ENCODE measurements around the gene NR1H3. TPM values are rescaled to one million over a fixed set of nuclear protein-coding genes. Genes with fewer than 3 reads are reported as not detected.
A peak's percentile ranks its signal among the peaks of the same experiment; 100 is the strongest.

NR1H3 gene
- polyA plus RNA-seq, 2 of the 4 experiments (the other 2 are of a cell fraction), result 14.5 to 18.7 TPM

- TF ChIP-seq E2F6 (IDR thresholded peaks at IDR 0.05; ENCODE audit: borderline replicate concordance, low read depth) (peak; percentile 36; the same call in 1 of the 2 replicates), CEBPB (IDR thresholded peaks at IDR 0.05) (peak; percentile 35 to 86), USF2 (IDR thresholded peaks at IDR 0.05) (no peak), NFE2L2 (conservative IDR thresholded peaks at IDR 0.05; ENCODE audit: low read length) (no peak)
Measured at GRCh38 chr11:47233989-47234668, 23.7 kb upstream of the NR1H3 start (continued).

- CTCF ChIA-PET, result interaction anchor here (0.9 to 8.8 kb wide), 18 partner anchors 9 to 178 kb away, joined by 3 to 101 read pairs (median 8); partner anchors contain the start of genes ACP2, ARFGAP2, DDB2 and NR1H3
- H3K4me1 ChIP-seq, result peaks cover 46% of the 10 kb centered on the region
- FAIRE-seq, result no peak
- 1% methylated on average over 12 of the region's 12 CpGs for WGBS (ENCODE audit: missing lambda C conversion rate)
- DNase-seq (ENCODE audit: low read depth in 1 of 2, low spot score in 1 of 2), result peak in 1 of 2 experiments; percentile 84
- no peaks in the 10 kb centered on the region for H3K9me3 ChIP-seq
- POLR2A ChIA-PET, result interaction anchor here (0.6 to 3.6 kb wide), 9 partner anchors 8 to 426 kb away, joined by 3 to 50 read pairs (median 6); partner anchors contain the start of genes ACP2 and DDB2
- peak overlapping the region; percentile 79 to 89 for H3K27ac ChIP-seq
- ATAC-seq, result peak; percentile 69 to 76
- H3K4me2 ChIP-seq, result peak overlapping the region; percentile 79
- peak overlapping the region; percentile 21 for H3K4me3 ChIP-seq
- TF ChIP-seq MYC (IDR thresholded peaks at IDR 0.05; ENCODE audit: borderline replicate concordance, low read length) (no peak), GATA3 (IDR thresholded peaks at IDR 0.05; ENCODE audit: borderline replicate concordance) (0 out of 2 replicates have a peak, but pooled peaks have one; percentile 7), EP300 (IDR thresholded peaks at IDR 0.05) (no peak; a peak in 1 of 5 replicates), NPAS2 (CRISPR knock-in tag; IDR thresholded peaks at IDR 0.05; ENCODE audit: borderline replicate concordance) (no peak), MAX (IDR thresholded peaks at IDR 0.05) (peak; percentile 61), HOXA7 (CRISPR knock-in tag; IDR thresholded peaks at IDR 0.05) (no peak), KDM1A (IDR thresholded peaks at IDR 0.05; ENCODE audit: low read depth) (no peak), USF2 (IDR thresholded peaks at IDR 0.05) (peak; percentile 54), KDM5A (IDR thresholded peaks at IDR 0.05) (no peak), JUN (IDR thresholded peaks at IDR 0.05) (peak in 1 of 2 experiments; percentile 33; a peak in 2 of 5 replicates), CBX8 (IDR thresholded peaks at IDR 0.05) (no peak), CHD4 (IDR thresholded peaks at IDR 0.05; ENCODE audit: borderline replicate concordance) (no peak), NFE2L2 (conservative IDR thresholded peaks at IDR 0.05; ENCODE audit: low read length) (no peak), TP53 (CRISPR knock-in tag; IDR thresholded peaks at IDR 0.05) (no peak)
Measured at GRCh38 chr11:47234669-47235100, 23.1 kb upstream of the NR1H3 start.

GRCh38 chr11:47235163-47235562 is 22.6 kb upstream of the NR1H3 start:
- DNase-seq (ENCODE audit: low read depth in 1 of 2, low spot score in 1 of 2), result no peak
- WGBS (ENCODE audit: missing lambda C conversion rate), result 74% methylated on average over 12 of the region's 12 CpGs
- ATAC-seq, result peak in 1 of 2 experiments; percentile 14; a peak in 3 of 6 replicates
- Histone ChIP-seq H3K4me2 (peak overlapping the region; percentile 79), H3K4me1 (peaks cover 46% of the 10 kb centered on the region), H3K9me3 (no peaks in the 10 kb centered on the region), H3K4me3 (peak overlapping the region; percentile 21; the same call in 2 of the 3 replicates), H3K27ac (peak overlapping the region; percentile 79 to 89)
- no peak for TF ChIP-seq USF2 (IDR thresholded peaks at IDR 0.05)
- TF ChIP-seq RCOR1 (IDR thresholded peaks at IDR 0.05; ENCODE audit: low read depth, low read length), result no peak
- no peak for TF ChIP-seq KDM5A (IDR thresholded peaks at IDR 0.05)
- TF ChIP-seq ZNF302 (CRISPR knock-in tag; IDR thresholded peaks at IDR 0.05), result no peak
- no peak for TF ChIP-seq RFX5 (IDR thresholded peaks at IDR 0.05)
- TF ChIP-seq FOSB (CRISPR knock-in tag; IDR thresholded peaks at IDR 0.05), result no peak
- TF ChIP-seq NFE2L2 (conservative IDR thresholded peaks at IDR 0.05; ENCODE audit: low read length), result no peak
- TF ChIP-seq FOSL2 (IDR thresholded peaks at IDR 0.05), result no peak
- no peak for TF ChIP-seq FOSL2 (CRISPR knock-in tag; IDR thresholded peaks at IDR 0.05)
- TF ChIP-seq POLR2A (IDR thresholded peaks at IDR 0.05; ENCODE audit: low read length), result no peak
- ChIA-PET POLR2A (interaction anchor here (0.6 to 3.6 kb wide), 8 partner anchors 7 to 426 kb away, joined by 3 to 50 read pairs (median 6); partner anchors contain the start of genes ACP2 and DDB2), CTCF (interaction anchor here (0.6 to 8.8 kb wide), 16 partner anchors 9 to 177 kb away, joined by 3 to 101 read pairs (median 12); partner anchors contain the start of genes ACP2, ARFGAP2, DDB2 and NR1H3)
- no peak for FAIRE-seq

All from A549 (cell line).